Measurements from ENCODE around the gene CLDN9.
"Not testable (repeated sequence)": the region's sequence is repeated elsewhere in the genome, so short reads cannot be mapped to it uniquely, and the experiment has no call there.

Gene CLDN9

DNA sequence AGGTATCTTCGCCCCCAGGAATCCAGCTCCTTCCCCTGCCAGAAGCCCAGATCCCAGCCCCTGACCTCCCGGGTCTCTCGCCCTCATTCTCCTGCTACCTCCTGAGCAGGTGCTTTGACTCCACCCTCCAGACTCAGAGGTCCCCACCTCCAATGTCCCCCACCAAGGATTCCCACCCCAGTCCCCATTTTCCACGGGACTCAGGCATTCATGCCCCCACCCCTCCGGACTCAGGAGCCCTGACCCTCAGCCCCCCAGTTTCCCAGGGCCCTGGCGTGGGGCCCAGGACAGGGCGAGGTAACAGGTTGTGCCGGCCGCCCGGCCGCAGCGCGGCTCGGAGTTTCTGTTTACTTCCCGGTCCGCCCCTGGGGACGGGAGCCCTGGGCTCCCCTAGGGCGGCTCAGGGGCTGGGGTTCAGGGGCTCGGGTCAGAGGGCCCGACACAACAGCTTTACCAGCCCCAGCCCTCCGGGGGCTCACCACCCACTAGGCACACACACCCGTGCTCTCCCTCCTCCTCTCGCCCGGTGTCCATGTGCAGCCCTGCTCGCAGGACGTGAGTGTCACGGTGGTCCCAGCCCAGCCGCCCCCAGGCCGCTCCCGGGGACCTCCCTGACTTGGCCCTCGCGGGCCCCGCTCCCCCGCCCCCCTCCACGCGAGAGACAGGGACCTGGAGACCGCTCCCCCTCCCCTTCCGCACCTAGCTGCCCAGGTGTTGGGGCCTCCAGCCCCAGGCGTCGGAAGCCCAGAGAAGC lies 23.4 kb downstream of the CLDN9 start:
- DNase-seq = peak; percentile 67

DNA sequence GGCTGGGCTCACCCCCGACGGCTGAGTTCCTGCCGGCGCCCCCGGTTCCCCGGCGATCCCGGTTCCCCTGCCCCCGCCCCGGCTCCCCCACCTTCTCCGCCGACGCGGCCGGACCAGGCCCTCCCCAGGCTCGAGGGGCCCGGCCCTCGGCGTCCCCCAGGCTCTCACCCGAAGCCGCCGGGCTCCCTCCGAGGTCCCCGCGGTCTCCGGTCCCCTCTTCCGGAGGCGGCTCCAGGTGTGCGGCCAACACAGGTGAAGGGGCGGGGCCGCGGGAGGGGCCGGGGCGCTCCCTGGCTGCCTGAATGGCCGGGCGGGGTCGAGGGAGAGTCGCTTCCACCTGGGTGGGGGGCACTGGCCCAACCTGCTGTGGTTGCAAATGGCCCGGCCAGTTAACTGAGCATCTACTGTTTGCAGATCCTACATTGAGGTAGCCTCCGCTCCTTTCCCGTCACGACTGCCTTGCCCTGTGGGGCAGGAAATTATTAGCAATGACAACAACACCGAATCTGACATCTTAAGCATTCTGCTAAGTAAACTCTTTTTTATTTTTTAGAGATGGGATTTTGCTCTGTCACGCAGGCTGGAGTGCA lies 24.1 kb downstream of the CLDN9 start, which contains the start of gene BICDL2:
TSS of gene BICDL2 (minus strand) at position 219 of the 590 bp plus-strand sequence. CDS start 1,448 bp downstream, outside the sequence.
- DNase-seq = peak; percentile 73

DNA sequence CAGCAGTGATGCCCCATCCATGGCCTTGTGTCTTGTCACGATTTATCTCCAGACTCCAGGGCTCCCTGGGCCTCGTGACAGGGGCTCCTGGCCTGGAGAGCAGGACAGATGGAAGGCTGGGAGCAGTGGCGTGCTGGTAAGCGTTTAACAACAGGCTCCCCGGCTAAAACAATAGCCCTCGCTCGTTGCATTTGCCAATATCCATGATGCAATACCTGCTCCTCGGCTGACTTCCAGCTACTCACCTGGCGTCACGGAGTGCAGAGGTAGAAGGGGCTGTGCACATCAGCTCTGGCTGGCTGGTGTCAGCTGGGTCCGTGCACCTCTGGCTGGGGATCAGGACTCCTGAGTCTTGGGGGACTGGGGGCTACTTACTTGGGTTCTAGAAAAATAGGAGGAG lies 25.5 kb downstream of the CLDN9 start:
- DNase-seq = peak; percentile 55

GRCh38 chr16:3038896-3039295 lies 26.2 kb downstream of the CLDN9 start:
- DNase-seq = no peak

DNA sequence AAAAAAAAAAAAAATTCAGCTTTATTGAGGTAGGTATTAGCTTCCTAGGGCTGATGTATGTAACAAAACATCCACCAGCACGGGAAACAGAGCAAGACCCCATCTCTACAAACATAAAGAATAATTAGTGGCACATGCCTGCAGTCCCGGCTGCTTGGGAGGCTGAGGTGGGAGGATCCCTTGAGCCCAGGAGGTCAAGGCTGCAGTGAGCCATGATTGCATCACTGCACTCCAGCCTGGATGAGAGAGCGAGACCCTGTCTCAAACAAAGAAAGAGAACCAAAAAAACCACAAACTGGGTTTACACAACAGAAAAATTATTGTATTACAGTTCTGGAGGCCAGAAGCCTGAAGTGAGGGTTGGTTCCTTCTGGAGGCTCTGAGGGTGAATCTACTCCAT lies 29.7 kb downstream of the CLDN9 start:
- no peak for DNase-seq

GRCh38 chr16:3044708-3045107 lies 32.0 kb downstream of the CLDN9 start:
- no peak for DNase-seq

GRCh38 chr16:3045758-3046640 lies 33.3 kb downstream of the CLDN9 start, which contains the start of gene MMP25:
MMP25 (plus strand) TSS chr16:3046561; CDS start chr16:3046918, 357 bp downstream.
- peak; percentile 58 for DNase-seq

DNA sequence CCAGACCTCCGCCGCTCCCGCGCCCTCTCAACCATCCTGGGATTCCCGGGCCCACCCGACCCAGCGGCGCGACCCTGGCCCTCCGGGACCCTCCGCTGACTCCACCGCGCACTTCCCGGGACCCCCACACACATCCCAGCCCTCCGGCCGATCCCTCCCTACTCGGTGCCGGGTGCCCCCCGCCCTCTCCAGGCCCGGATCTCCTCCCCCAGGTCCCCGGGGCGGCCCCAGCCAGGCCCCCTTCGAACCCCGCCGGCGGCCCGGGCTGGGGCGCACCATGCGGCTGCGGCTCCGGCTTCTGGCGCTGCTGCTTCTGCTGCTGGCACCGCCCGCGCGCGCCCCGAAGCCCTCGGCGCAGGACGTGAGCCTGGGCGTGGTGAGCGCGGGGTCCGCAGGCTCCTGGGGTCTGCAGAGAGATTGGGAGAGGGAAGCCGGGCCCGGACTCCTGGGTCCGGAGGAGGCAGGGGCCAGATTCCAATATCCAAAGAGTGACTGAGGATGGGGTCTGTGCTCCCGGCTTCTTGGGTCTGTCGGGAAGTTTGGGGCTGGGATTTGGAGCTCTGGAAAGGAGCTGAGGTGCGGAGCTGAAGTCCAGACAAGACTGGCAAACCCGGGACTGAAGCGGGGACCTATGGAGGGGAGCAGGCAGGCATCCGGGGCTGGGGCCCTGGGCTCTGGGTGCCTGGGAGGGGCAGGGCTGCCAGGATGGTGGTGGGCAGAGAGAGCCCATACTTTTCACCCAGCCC lies 34.1 kb downstream of the CLDN9 start:
- DNase-seq = no peak

GRCh38 chr16:3047387-3047720 lies 34.6 kb downstream of the CLDN9 start:
- DNase-seq = no peak

- DNase-seq = no peak
These were observed 37.3 kb downstream of the CLDN9 start for GRCh38 chr16:3049921-3050481.

DNA sequence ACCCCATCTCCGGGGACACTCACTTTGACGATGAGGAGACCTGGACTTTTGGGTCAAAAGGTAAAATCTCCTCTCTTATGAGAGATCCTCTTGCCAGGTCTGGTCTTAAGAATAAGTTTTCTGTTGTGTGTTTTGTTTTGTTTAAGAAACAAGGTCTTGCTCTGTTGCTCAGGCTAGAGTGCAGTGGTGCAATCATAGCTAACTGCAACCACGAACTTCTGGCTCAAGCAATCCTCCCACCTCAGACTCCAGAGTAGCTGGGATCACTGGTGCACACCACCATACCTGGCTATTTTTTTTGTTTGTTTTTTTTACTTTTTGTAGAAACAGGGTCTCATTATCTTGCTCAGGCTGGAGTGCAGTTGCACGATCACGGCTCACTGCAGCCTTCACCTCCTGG lies 37.8 kb downstream of the CLDN9 start:
- DNase-seq = no peak

DNA sequence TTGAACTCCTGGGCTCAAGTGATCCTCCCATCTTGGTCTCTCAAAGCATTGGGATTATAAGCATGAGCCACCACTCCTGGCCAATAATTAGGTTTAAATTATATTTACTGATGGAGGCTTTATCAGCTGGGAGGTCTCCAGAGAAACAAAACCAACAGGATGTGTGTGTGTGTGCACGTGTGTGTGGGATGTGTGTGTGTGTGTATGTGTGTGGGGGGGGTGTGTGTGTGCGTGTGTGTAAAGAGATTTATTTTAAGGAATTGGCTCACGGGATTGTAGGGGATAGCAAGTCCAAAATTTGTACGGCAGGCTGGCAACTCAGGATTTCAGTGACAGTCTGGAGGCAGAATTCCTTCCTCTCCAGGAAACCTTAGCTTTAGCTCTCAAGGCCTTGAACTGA lies 38.3 kb downstream of the CLDN9 start:
- no peak for DNase-seq

DNA sequence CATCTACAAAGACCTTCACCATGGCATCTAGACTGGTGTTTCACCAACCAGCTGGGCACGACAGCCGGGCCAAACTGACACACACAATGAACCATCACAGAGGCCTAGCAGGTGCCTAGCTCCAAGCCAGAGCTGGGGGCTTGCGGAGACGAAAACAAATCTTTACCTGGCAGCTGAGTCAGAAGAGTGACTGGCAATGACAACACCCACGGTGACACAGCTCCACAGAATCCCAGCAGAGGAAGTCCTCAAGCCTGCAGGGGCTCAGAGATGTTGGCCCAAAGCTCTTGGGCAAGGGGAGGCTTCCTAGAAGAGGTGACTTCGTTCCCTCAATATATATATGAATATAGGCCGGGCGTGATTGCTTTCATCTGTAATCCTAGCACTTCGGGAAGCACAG lies 38.8 kb downstream of the CLDN9 start:
- DNase-seq = no peak

GRCh38 chr16:3052571-3053329 lies 40.0 kb downstream of the CLDN9 start:
- DNase-seq = not testable (repeated sequence)

DNA sequence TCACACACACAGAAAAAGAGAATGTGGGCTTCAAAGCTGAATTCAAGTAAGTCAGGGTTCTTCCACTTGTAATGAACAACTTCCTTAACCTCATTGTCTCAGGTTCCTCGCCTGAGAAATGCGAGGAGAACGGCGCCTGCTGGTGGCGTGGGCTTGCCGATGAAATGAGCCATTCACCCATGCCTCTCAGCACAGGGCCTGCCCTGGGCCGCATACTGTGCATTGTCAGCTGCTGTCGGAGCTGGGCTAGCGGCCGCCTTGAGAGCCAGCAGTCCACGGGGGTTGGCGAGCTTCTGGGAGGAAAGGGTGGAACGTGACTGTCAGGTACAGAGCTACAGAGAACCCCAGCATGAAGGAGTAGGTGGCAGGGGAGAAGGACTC lies 40.6 kb downstream of the CLDN9 start:
- not testable (repeated sequence) for DNase-seq

GRCh38 chr16:3054965-3055733 lies 42.4 kb downstream of the CLDN9 start:
- DNase-seq = no peak

- DNase-seq = not testable (repeated sequence)
These were observed 43.0 kb downstream of the CLDN9 start for GRCh38 chr16:3055734-3056115.

DNA sequence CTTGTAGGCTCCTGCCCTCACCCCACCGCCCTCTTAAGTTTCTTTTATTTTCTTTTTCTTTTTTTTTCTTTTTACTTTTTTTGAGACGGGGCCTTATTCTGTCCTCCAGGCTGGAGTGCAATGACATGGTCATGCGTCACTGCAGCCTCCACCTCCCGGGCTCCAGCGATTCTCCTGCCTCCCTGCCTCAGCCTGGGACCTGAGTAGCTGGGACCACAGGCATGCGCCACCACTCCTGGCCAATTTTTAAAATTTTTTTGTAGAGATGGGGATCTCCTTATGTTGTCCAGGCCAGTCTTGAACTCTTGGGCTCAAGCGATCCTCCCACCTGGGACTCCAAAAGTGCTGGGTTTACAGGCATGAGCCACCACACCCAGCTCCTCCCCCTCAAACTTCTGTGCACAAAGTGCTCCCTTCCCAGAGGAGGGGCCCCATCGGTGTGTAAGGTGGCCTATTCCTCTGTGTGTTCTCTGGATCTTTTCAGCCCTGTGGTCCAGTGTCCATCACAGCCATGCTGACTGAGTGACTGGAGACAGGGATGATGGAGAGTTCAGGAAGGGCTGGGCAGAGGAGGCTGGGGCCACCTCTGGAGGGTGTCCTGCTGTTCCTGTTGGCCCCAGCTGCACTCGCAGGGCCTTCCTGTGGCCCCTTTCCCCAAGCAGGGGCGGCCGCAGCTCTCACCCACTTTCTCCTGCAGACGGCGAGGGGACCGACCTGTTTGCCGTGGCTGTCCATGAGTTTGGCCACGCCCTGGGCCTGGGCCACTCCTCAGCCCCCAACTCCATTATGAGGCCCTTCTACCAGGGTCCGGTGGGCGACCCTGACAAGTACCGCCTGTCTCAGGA lies 43.8 kb downstream of the CLDN9 start:
- DNase-seq = no peak

- no peak for DNase-seq
These were observed 44.7 kb downstream of the CLDN9 start for GRCh38 chr16:3057181-3058138.
